HG03378 (cell line): ENCODE measurements around the gene PARP12.
"Not testable (repeated sequence)": the region's sequence is repeated elsewhere in the genome, so short reads cannot be mapped to it uniquely, and the experiment has no call there.

Experiments
- ATAC-seq: cut with Tn5 transposase; IDR thresholded peaks from one replicate; pipeline ENCODE4 v1.9.1; 2021; ENCODE audit warnings: mild to moderate bottlenecking, moderate library complexity; ENCODE audit not compliant: unreplicated experiment

PARP12 gene

GRCh38 chr7:140062528-140063299 lies at the start of gene PARP12:
PARP12 (minus strand) TSS chr7:140062951; CDS start chr7:140062847, 104 bp downstream.
- ATAC-seq: peak; percentile 78

GRCh38 chr7:140108777-140109176 lies 46.0 kb upstream of the PARP12 start:
- not testable (repeated sequence) for ATAC-seq

- ATAC-seq: no peak
These were observed 33.7 kb upstream of the PARP12 start for GRCh38 chr7:140096459-140096858.

GRCh38 chr7:140093375-140093774 lies 30.6 kb upstream of the PARP12 start:
- no peak for ATAC-seq

GRCh38 chr7:140085447-140085846 lies 22.7 kb upstream of the PARP12 start:
- no peak for ATAC-seq

- peak; percentile 92 for ATAC-seq
These were observed 22.2 kb upstream of the PARP12 start for GRCh38 chr7:140084972-140085371.

GRCh38 chr7:140084142-140084655 lies 21.4 kb upstream of the PARP12 start:
- ATAC-seq: no peak

- no peak for ATAC-seq
These were observed 20.0 kb upstream of the PARP12 start for GRCh38 chr7:140082770-140083169.

- ATAC-seq: no peak
These were observed 19.1 kb upstream of the PARP12 start for GRCh38 chr7:140081774-140082425.

GRCh38 chr7:140080919-140081318 lies 18.2 kb upstream of the PARP12 start:
- ATAC-seq: no peak

GRCh38 chr7:140079121-140079536 lies 16.4 kb upstream of the PARP12 start:
- ATAC-seq: no peak

- ATAC-seq: no peak
These were observed 15.6 kb upstream of the PARP12 start for GRCh38 chr7:140078392-140078791.

GRCh38 chr7:140074780-140075179 lies 12.0 kb upstream of the PARP12 start:
- ATAC-seq: no peak

GRCh38 chr7:140070546-140070945 lies 7.8 kb upstream of the PARP12 start:
- no peak for ATAC-seq

- no peak for ATAC-seq
These were observed 6.7 kb upstream of the PARP12 start for GRCh38 chr7:140069298-140069949.

GRCh38 chr7:140068033-140068432 lies 5.3 kb upstream of the PARP12 start:
- no peak for ATAC-seq

GRCh38 chr7:140067052-140067451 lies 4.3 kb upstream of the PARP12 start:
- no peak for ATAC-seq

- peak; percentile 22 for ATAC-seq
These were observed 628 bp downstream of the PARP12 start for GRCh38 chr7:140062118-140062527.

GRCh38 chr7:140061607-140061930 lies 1.2 kb downstream of the PARP12 start:
- ATAC-seq: no peak

GRCh38 chr7:140060788-140061606 lies 1.8 kb downstream of the PARP12 start:
- no peak for ATAC-seq

- ATAC-seq: no peak
These were observed 2.5 kb downstream of the PARP12 start for GRCh38 chr7:140060243-140060630.
